Activated T-helper 17 cell treated with anti-CD3 and anti-CD28 coated beads, Interleukin-2, amount 50 U/mL, for 72 hours (primary cell): ENCODE measurements around the gene MCF2L. TPM values are rescaled to one million over a fixed set of nuclear protein-coding genes. Genes with fewer than 3 reads are reported as not detected.

ENCODE experiments used
- ATAC-seq: fragments of 150-1000 bp; cut with Tn5 transposase; replicated peaks from 2 replicates; pipeline ENCODE4 v1.10.0; 2021; ENCODE audit warnings: mild to moderate bottlenecking, moderate library complexity
- H3K27ac Mint-ChIP-seq: one replicate; pipeline ENCODE4 v1.8.0; 2022; ENCODE audit warnings: mixed read lengths
- H3K27me3 Mint-ChIP-seq: one replicate; pipeline ENCODE4 v1.8.0; 2022; ENCODE audit warnings: mixed read lengths
- H3K36me3 Mint-ChIP-seq: one replicate; pipeline ENCODE4 v1.8.0; 2022; ENCODE audit warnings: low read depth, mild to moderate bottlenecking, mixed read lengths
- H3K4me1 Mint-ChIP-seq: one replicate; pipeline ENCODE4 v1.8.0; 2022; ENCODE audit warnings: mixed read lengths
- H3K4me3 Mint-ChIP-seq: one replicate; pipeline ENCODE4 v1.8.0; 2022; ENCODE audit warnings: mild to moderate bottlenecking, mixed read lengths
- H3K9me3 Mint-ChIP-seq: one replicate; pipeline ENCODE4 v1.8.0; 2022; ENCODE audit warnings: mixed read lengths
- total RNA-seq, 2 donors: library from RNA; stranded (reverse); gene quantifications; one replicate each; pipeline ENCODE4 v1.2.3, GENCODE V29; 2022

The MCF2L gene, protein sequence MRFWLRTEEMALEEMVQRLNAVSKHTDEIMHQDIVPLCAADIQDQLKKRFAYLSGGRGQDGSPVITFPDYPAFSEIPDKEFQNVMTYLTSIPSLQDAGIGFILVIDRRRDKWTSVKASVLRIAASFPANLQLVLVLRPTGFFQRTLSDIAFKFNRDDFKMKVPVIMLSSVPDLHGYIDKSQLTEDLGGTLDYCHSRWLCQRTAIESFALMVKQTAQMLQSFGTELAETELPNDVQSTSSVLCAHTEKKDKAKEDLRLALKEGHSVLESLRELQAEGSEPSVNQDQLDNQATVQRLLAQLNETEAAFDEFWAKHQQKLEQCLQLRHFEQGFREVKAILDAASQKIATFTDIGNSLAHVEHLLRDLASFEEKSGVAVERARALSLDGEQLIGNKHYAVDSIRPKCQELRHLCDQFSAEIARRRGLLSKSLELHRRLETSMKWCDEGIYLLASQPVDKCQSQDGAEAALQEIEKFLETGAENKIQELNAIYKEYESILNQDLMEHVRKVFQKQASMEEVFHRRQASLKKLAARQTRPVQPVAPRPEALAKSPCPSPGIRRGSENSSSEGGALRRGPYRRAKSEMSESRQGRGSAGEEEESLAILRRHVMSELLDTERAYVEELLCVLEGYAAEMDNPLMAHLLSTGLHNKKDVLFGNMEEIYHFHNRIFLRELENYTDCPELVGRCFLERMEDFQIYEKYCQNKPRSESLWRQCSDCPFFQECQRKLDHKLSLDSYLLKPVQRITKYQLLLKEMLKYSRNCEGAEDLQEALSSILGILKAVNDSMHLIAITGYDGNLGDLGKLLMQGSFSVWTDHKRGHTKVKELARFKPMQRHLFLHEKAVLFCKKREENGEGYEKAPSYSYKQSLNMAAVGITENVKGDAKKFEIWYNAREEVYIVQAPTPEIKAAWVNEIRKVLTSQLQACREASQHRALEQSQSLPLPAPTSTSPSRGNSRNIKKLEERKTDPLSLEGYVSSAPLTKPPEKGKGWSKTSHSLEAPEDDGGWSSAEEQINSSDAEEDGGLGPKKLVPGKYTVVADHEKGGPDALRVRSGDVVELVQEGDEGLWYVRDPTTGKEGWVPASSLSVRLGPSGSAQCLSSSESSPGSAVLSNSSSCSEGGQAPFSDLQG
- 1 to 10 TPM; 2.0 to 3.0 TPM for total RNA-seq

DNA sequence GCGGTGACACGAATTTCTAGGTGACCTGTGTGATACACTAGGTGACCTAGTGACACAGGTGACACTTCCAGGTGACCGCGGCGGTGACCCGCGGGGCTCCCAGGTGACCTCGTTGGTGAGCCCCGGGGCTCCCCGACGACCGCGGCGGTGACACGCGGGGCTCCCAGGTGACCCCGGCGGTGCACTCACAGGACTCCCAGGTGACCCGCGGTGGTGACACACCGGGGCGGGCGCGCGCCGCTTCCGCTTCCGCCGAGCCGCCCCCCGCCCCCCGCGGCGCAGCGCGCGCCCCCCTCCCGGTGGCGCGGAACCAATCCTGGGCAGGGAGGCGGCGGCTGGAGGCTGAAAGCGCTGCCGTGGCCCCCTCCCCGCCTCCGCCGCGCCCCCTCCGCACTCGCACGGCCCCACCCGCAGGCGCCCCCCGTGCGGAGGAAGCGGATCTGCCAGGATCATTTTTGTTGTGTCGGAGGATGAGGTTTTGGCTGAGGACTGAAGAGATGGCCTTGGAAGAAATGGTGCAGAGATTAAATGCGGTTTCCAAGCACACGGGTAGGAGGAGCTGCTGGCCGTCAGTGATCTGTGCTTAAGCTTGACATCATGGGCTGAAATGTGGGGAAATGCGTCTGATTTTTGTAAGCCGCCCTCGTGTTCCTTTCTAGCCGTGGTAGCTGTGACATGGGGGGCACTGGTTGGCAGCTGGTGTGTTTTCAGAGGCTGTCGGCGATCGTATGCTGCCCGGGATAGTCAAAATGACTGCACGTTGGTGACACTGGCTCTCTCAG, at the start of gene MCF2L:
MCF2L (plus strand) TSS at position 305 of the 782 bp plus-strand sequence; CDS start at position 471, 166 bp downstream.
- ATAC-seq = peak; percentile 78
- Mint-ChIP-seq H3K27me3 (no peaks in the 10 kb centered on the region), H3K36me3 (no peaks in the 10 kb centered on the region), H3K9me3 (peaks cover 5% of the 10 kb centered on the region), H3K4me1 (peaks cover 24% of the 10 kb centered on the region), H3K27ac (peak within 1 kb of the TSS; percentile 74), H3K4me3 (peak within 1 kb of the TSS; percentile 87)

DNA sequence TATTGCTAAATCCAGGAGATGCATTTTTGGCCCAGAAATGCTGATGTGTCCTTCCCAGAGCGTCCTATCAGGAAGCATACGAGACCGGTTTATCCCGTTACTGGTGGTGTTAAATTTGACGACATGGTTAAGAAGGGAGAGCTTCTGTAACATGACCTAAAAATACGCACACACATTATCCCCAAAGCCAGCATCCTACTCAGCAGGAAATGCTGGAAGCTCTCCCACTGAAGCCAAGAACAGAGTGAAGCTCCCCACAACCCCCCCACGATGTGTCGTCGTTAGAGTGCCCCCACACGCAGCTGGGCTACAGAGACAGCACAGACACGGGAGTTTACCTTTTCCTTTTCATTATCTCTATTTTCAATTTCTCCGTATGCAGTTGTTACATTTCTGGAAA, 45.1 kb upstream of the MCF2L start:
- Mint-ChIP-seq H3K27me3 (peaks cover 38% of the 10 kb centered on the region), H3K9me3 (no peaks in the 10 kb centered on the region), H3K27ac (no peak overlapping the region)

DNA sequence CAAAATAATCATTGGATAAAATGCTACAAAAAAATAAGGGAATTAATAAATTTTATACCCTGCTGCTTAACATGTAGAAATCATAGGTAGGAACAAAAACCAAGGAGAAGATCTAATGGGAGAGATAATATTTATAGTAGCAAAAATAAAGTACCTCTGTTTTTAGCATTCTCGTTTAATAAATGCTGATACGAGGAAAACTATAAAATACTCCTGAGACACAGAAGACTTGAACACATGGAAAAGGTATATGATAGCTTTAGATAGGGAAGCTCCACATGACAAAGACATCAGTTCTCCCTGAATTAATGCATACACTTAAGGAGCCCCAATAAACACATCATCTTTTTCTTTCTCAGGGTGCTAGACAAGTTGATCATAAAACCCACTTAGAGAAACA, 44.6 kb upstream of the MCF2L start:
- H3K9me3 Mint-ChIP-seq = no peaks in the 10 kb centered on the region
- H3K36me3 Mint-ChIP-seq = no peaks in the 10 kb centered on the region
- no peak for ATAC-seq
- H3K27ac Mint-ChIP-seq = no peak overlapping the region
- H3K4me3 Mint-ChIP-seq = no peak overlapping the region
- H3K4me1 Mint-ChIP-seq = peaks cover 4% of the 10 kb centered on the region
- peaks cover 42% of the 10 kb centered on the region for H3K27me3 Mint-ChIP-seq

More for the DNA sequence above, 45.1 kb upstream of the MCF2L start:
- H3K4me1 Mint-ChIP-seq = no peaks in the 10 kb centered on the region
- ATAC-seq = no peak
- no peak overlapping the region for H3K4me3 Mint-ChIP-seq
- no peaks in the 10 kb centered on the region for H3K36me3 Mint-ChIP-seq

DNA sequence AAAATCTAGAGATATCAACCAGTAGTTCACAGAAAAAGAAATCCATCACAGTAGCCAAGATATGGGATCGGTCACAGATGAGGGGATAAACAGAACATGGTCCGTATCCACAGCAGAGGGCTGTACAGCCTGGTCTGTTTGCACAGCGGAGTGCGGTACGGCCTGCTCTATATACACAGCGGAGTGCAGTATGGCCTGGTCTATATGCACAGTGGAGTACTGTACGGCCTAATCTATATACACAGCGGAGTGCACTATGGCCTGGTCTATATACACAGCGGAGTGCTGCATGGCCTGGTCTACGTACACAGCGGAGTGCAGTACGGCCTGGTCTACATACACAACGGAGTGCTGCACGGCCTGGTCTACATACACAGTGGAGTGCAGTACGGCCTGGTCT, 43.0 kb upstream of the MCF2L start:
- peaks cover 4% of the 10 kb centered on the region for H3K4me1 Mint-ChIP-seq
- H3K9me3 Mint-ChIP-seq = no peaks in the 10 kb centered on the region
- H3K27ac Mint-ChIP-seq = no peak overlapping the region
- H3K4me3 Mint-ChIP-seq = no peak overlapping the region
- peaks cover 45% of the 10 kb centered on the region for H3K27me3 Mint-ChIP-seq
- ATAC-seq = no peak
- H3K36me3 Mint-ChIP-seq = no peaks in the 10 kb centered on the region

DNA sequence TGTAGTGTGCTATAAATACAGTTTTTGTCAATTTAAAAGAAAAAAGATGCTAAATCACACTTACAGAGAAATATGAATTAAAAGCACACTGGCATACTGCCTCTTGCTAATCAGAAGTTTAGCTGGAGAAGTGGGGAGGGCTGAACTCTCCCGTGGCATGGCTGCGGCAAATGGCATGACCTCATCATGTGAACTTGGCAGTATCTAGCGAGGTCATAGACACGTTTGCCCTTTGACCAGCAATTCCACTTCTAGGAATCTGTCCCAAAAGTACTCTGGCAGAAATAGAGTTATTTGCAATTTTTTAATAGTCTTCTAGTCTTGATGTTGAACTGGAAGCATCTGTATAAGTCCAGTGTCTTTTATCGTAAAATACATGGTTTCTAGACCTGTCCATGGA, 42.0 kb upstream of the MCF2L start:
- H3K27ac Mint-ChIP-seq = no peak overlapping the region
- H3K4me3 Mint-ChIP-seq = no peak overlapping the region
- H3K9me3 Mint-ChIP-seq = no peaks in the 10 kb centered on the region
- ATAC-seq = no peak
- H3K36me3 Mint-ChIP-seq = no peaks in the 10 kb centered on the region
- peaks cover 4% of the 10 kb centered on the region for H3K4me1 Mint-ChIP-seq
- H3K27me3 Mint-ChIP-seq = peaks cover 51% of the 10 kb centered on the region

DNA sequence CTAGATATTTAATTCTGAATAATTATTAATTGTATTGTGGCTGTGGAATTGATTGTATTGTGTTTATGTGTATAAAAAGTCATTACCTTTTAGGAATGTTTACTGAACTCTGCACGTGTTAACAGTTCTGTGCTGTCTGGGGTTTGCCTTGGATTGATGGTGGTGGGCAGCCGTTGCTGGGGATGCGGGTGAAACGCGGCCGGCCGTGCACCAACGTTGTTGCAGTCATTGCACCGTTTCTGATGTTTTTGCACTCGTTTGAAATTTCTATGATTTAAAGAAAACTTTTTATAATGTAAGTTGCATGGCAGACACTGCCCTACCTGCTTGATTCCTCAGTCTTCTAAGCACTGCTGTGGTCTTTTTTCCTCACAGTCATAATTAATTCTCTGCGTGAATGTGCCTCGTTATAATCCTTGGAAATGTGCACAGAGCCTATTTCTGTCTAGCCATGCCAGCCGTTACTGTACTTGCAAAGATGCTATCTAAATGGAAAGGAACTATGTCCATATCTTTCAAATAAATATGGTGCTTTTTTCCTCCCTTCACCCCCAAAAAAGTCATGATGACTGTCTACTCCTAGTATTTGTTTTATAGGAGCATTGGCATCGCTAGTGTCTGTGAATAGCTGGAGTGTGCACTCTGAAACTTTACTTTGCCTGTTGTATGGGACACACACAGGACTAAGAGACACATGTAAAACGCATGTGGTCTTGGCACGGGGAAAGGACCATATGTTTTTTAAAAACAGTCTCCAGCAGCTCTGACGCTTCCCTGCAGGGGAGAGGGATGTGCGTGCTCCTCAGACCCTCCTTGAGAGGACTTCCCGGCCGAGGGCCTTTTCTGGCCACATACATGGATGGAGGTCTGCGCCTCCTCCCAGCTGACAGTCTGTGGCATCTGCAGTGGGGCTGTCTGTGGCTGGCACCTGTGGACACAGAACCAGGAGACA, 40.7 kb upstream of the MCF2L start:
- Mint-ChIP-seq H3K4me1 (peaks cover 4% of the 10 kb centered on the region), H3K27ac (no peak overlapping the region), H3K27me3 (peaks cover 49% of the 10 kb centered on the region), H3K36me3 (no peaks in the 10 kb centered on the region), H3K9me3 (no peaks in the 10 kb centered on the region), H3K4me3 (no peak overlapping the region)
- ATAC-seq = no peak

DNA sequence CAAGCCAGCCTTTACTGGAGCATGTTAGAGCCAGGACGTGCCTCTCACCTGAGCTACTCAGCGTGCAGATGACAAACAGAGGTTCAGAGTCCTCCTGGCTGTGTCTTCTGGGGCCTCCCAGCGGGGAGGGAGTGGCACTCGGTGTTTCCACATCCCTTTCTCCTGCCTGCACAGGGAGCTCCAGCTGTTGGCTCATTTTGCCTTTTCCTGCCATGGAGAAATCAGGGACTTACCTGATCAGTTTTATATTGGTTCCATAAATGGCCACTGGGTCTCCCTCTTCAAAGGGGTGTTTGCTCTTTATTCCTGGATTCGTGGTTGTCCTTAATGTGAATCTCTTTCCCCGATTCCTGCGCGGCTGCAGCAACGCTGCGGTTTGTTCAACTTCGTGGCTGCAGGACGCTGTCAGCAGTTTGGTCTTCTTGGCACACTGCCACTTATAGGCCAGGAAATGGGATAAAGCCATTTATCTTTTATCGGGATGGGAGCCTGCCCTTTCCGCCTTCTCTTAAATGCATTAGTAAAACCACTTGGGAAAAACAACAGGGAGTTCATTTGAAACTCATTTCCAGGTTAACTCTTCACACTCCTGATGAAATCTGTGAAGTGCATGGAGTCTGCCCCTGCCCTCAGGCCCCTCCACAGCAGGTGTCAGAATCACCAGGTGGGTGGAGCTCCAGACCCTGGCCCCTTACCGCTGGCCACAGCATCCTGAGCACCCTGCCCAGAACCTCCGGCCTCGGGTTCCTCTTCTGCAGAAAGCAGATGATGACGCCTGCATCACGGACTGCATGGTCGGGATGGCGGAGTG, 39.8 kb upstream of the MCF2L start:
- Mint-ChIP-seq H3K36me3 (no peaks in the 10 kb centered on the region), H3K9me3 (no peaks in the 10 kb centered on the region), H3K4me3 (no peak overlapping the region), H3K4me1 (peaks cover 4% of the 10 kb centered on the region), H3K27me3 (peaks cover 44% of the 10 kb centered on the region), H3K27ac (no peak overlapping the region)
- ATAC-seq = no peak

DNA sequence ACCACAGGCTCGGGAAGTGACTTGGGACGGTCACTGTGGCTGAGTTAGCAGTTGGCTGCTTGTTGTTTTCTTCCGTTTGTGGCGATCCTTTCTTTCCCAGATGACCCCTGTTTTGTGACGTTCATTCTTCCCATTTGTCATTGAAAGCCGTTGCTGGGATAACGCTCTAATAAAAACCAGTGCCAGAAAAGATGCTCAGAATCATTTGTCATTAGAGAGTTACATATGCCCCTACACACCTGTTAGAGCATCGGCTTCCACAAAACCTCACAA, 39.3 kb upstream of the MCF2L start:
- Mint-ChIP-seq H3K9me3 (no peaks in the 10 kb centered on the region), H3K27me3 (peaks cover 41% of the 10 kb centered on the region), H3K27ac (no peak overlapping the region), H3K4me3 (no peak overlapping the region), H3K4me1 (peaks cover 4% of the 10 kb centered on the region), H3K36me3 (no peaks in the 10 kb centered on the region)
- ATAC-seq = no peak

DNA sequence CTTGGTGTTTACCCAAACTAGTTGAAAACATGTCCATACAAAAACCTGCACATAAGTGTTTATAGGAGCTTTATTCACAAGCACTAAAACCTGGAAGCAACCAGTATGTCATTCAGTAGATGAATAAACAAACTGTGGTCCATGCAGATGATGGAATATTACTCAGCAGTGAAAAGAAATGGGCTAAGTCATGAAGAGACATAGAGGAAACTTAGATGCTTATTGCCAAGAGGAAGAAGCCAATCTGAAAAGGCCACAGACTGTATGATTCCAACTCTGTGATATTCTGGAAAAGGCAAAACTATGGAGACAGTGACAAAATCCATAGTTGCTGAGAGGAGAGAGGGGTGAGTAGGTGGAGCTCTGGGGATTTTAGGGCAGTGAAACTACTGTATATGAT, 38.8 kb upstream of the MCF2L start:
- no peak for ATAC-seq
- Mint-ChIP-seq H3K36me3 (no peaks in the 10 kb centered on the region), H3K27me3 (peaks cover 41% of the 10 kb centered on the region), H3K9me3 (no peaks in the 10 kb centered on the region), H3K4me1 (peaks cover 4% of the 10 kb centered on the region), H3K4me3 (no peak overlapping the region), H3K27ac (no peak overlapping the region)

DNA sequence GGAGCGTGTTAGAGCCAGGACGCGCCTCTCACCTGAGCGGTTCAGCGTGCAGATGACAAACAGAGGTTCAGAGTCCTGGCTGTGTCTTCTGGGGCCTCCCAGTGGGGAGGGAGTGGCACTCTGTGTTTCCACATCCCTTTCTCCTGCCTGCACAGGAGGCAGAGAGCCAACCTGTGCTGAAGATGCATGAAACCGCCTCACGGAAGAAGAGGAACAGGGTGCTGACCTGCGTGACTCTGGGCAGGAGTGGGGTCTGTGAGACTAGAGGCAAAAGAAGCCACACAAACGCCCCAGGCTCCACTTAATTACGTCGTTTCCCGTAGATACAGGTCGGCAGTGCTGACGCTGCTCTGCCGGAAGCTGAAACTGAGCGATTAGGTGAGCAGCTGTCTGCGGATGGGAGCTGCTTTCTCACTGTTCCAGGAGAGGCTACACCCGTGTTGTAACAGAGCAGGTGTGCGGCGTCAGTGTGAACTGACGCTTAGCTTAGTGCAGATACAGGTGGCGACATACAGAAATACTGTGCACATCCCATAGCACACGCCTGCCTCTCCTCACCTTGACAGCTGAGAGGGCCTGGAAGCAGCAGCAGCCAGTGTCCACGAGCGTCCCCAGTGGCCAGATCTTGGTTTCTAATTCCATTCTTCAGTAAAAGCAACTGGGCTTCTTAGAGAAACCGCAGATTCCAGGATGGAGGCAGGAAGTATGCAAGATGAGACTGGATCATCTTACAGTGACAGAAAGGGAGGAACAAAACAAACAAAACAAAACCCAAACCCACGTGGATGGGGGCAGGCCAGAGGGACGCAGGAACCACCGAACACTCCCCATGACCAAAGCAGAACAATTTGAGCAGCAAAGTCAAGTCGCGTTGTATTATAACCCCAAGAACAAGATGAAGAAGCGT, 37.7 kb upstream of the MCF2L start:
- Mint-ChIP-seq H3K27me3 (peaks cover 44% of the 10 kb centered on the region), H3K9me3 (no peaks in the 10 kb centered on the region), H3K36me3 (no peaks in the 10 kb centered on the region), H3K4me3 (no peak overlapping the region), H3K27ac (no peak overlapping the region), H3K4me1 (peaks cover 4% of the 10 kb centered on the region)
- ATAC-seq = no peak

DNA sequence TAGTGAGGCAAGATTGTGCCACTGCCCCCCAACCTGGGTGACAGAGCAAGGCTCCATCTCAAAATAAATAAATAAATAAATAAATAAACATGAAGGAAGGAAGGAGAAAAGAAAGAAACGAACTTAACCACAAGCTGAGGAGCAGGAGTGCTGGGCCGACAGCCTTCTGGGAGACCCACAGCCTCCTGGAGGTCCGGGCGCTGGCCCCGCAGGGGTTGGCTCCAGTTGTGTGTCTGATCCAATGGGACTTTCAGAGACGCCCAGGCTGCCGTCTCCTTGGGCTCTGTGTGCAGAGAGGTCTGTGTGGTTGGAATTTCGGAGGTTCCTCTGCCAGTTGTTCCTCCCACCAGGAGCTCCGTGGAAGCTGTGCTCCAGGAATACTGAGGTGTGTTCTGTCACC, 36.0 kb upstream of the MCF2L start:
- no peak overlapping the region for H3K4me3 Mint-ChIP-seq
- peaks cover 10% of the 10 kb centered on the region for H3K4me1 Mint-ChIP-seq
- H3K9me3 Mint-ChIP-seq = peaks cover 4% of the 10 kb centered on the region
- H3K27ac Mint-ChIP-seq = no peak overlapping the region
- peaks cover 40% of the 10 kb centered on the region for H3K27me3 Mint-ChIP-seq
- no peak for ATAC-seq
- H3K36me3 Mint-ChIP-seq = no peaks in the 10 kb centered on the region

DNA sequence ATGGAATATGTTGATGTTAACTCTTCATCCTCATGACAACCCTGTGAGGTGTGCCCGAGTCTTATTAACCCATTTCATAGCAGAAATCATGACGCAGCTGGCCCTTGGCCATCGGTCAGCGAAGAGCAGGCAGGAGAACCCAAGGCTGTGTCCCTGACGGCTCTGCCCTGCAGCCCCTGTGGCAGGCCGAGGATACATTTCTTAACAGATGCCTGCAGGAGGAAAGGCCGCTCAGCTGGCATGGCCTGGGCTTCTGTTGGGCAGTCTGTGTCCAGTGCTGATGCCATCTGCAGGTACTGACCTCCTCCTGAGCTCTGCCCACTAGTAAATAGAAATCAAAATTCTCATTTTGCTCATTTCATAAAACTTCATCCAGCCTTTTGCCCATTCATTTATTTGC, 35.4 kb upstream of the MCF2L start:
- no peak overlapping the region for H3K4me3 Mint-ChIP-seq
- H3K27me3 Mint-ChIP-seq = peaks cover 36% of the 10 kb centered on the region
- H3K27ac Mint-ChIP-seq = no peak overlapping the region
- ATAC-seq = no peak
- no peaks in the 10 kb centered on the region for H3K36me3 Mint-ChIP-seq
- H3K4me1 Mint-ChIP-seq = peaks cover 10% of the 10 kb centered on the region
- H3K9me3 Mint-ChIP-seq = peaks cover 4% of the 10 kb centered on the region
